Endothelial cell of umbilical vein (primary cell): ENCODE data around the gene KCNQ1OT1. TPM values are rescaled to one million over a fixed set of nuclear protein-coding genes. Genes with fewer than 3 reads are reported as not detected.

ENCODE experiments used
- BruUV-seq: library from RNA; stranded (reverse); fragments of 400-500 nt; replicated peaks from 2 replicates; lab custom pipeline; 2021; lab: Mats Ljungman, UMichigan
- CTCF ChIA-PET: fragments of 300-600, 350-600 bp; sonication (Branson Sonifier 250); formaldehyde crosslinking; loops from one replicate; lab custom pipeline; 2021; ENCODE audit warnings: antibody characterized with exemption, inconsistent platforms; lab: Charles Lee
- POLR2A ChIA-PET: fragments of 300-600, 350-600 bp; sonication (Branson Sonifier 250); formaldehyde crosslinking; loops from one replicate; lab custom pipeline; 2021; ENCODE audit warnings: antibody characterized with exemption, inconsistent platforms; lab: Charles Lee
- DNase-seq: peaks from one replicate; pipeline ENCODE4 v3.0.0-alpha.2; 2011; ENCODE audit warnings: low read depth, low spot score
- FAIRE-seq: peaks from 2 replicates; lab custom pipeline; 2011; peaks lifted over from hg19 to GRCh38; lab: Jason Lieb, UNC
- H2AFZ ChIP-seq: 2 replicates; pipeline ENCODE4 v1.6.0; 2012; ENCODE audit warnings: low read depth, low read length, control low read depth, inconsistent platforms
- H3K27ac ChIP-seq: 2 replicates; pipeline ENCODE4 v1.5.1; 2011; ENCODE audit warnings: low read depth, mild to moderate bottlenecking, control low read depth, low read length, moderate library complexity; ENCODE audit not compliant: insufficient read depth
- H3K27me3 ChIP-seq, 2 experiments: 2 replicates each; pipeline versions ENCODE4 v1.6.0 to v1.6.1; 2011; ENCODE audit warnings: low read length in 2 of 2, mixed read lengths in 1 of 2; ENCODE audit not compliant: control insufficient read depth in 2 of 2, insufficient read depth in 2 of 2
- H3K36me3 ChIP-seq, 2 experiments: 2 replicates in 1 of 2; 3 replicates in 1 of 2; pipeline ENCODE4 v1.5.1; 2011; ENCODE audit warnings: low read length in 2 of 2, mild to moderate bottlenecking in 1 of 2, moderate library complexity in 1 of 2; ENCODE audit not compliant: control insufficient read depth in 2 of 2, insufficient read depth in 2 of 2; ENCODE audit errors: extremely low read depth in 1 of 2
- H3K4me1 ChIP-seq: 3 replicates; pipeline ENCODE4 v1.5.1; 2011; ENCODE audit warnings: mild to moderate bottlenecking, low read length; ENCODE audit not compliant: control insufficient read depth, insufficient read depth; ENCODE audit errors: extremely low read depth
- H3K4me2 ChIP-seq: 2 replicates; pipeline ENCODE4 v1.6.1; 2011; ENCODE audit warnings: low read length, control low read depth, mixed read lengths; ENCODE audit not compliant: insufficient read depth
- H3K4me3 ChIP-seq, 3 experiments: fragments of 200-600 bp in 1 of 3; sonication (generic), shearing (Covaris generic) in 1 of 3; replicated peaks in 1 of 3; 2 replicates each; pipeline ENCODE4 v1.5.1; 2011 to 2016; ENCODE audit warnings: control low read depth in 3 of 3, low read length in 3 of 3, mild to moderate bottlenecking in 2 of 3, inconsistent platforms in 1 of 3, low read depth in 1 of 3, moderate library complexity in 1 of 3; ENCODE audit not compliant: insufficient read depth in 1 of 3
- H3K79me2 ChIP-seq: 2 replicates; pipeline ENCODE4 v1.6.0; 2012; ENCODE audit warnings: low read length, inconsistent platforms; ENCODE audit not compliant: control insufficient read depth, insufficient read depth
- H3K9ac ChIP-seq: replicated peaks from 2 replicates; pipeline ENCODE3; 2011; ENCODE audit warnings: low read length, control low read depth; ENCODE audit not compliant: insufficient read depth; ENCODE audit errors: extremely low read depth
- H3K9me1 ChIP-seq: replicated peaks from 3 replicates; pipeline ENCODE4 v1.6.0; 2011; ENCODE audit warnings: mild to moderate bottlenecking, low read length; ENCODE audit not compliant: control insufficient read depth, insufficient read depth; ENCODE audit errors: extremely low read depth
- H3K9me3 ChIP-seq: replicated peaks from 2 replicates; pipeline ENCODE4 v1.5.1; 2012; ENCODE audit warnings: low read length, inconsistent platforms; ENCODE audit not compliant: control insufficient read depth, insufficient read depth
- H4K20me1 ChIP-seq: replicated peaks from 2 replicates; pipeline ENCODE3; 2011; ENCODE audit warnings: mild to moderate bottlenecking, low read length; ENCODE audit not compliant: control insufficient read depth, insufficient read depth; ENCODE audit errors: extremely low read depth
- EZH2 ChIP-seq: IDR thresholded peaks from 2 replicates; pipeline ENCODE4 v1.6.1; 2012; ENCODE audit warnings: borderline replicate concordance, low read depth, mild to moderate bottlenecking, moderate library complexity, low read length, inconsistent platforms; ENCODE audit not compliant: severe bottlenecking
- FOS ChIP-seq: IDR thresholded peaks from 2 replicates; pipeline ENCODE4 v1.6.1; 2011; ENCODE audit warnings: mild to moderate bottlenecking, low read length, moderate library complexity, borderline replicate concordance; ENCODE audit not compliant: insufficient read depth
- MAX ChIP-seq: IDR thresholded peaks from 2 replicates; pipeline ENCODE4 v1.6.1; 2011; ENCODE audit not compliant: insufficient read depth, insufficient read length
- POLR2AphosphoS5 ChIP-seq: IDR thresholded peaks from 2 replicates; pipeline ENCODE4 v1.6.1; 2012; ENCODE audit warnings: low read depth, mild to moderate bottlenecking, control low read depth, low read length, moderate library complexity; ENCODE audit not compliant: insufficient read depth
- dilution Hi-C: fragments of 300-500 bp; cut with MboI; formaldehyde crosslinking; loops from one replicate; pipeline ENCODE4 v1.15.0; 2019; ENCODE audit warnings: low sequenced_read_pairs; ENCODE audit not compliant: extremely low pct_ligation_motif_present
- intact Hi-C: fragments of 100-400 bp; cut with micrococcal nuclease; formaldehyde crosslinking; loops from one replicate; pipeline ENCODE4 v1.10.0; 2022
- polyA plus RNA-seq, 4 experiments: library from polyadenylated mRNA; depleted of rRNA in 3 of 4; stranded (reverse) in 3 of 4; unstranded in 1 of 4; fragments of >200 nt; gene quantifications; 2 replicates each; pipeline versions ENCODE4 v1.2.1 to v1.2.3, GENCODE V29; 2011 to 2012; ENCODE audit warnings: missing spikeins in 1 of 4
- total RNA-seq: library from RNA; stranded (reverse); gene quantifications from 2 replicates; pipeline ENCODE4 v1.2.3, GENCODE V29; 2021
- TF ChIP-seq, protein P1 (sequence below), 2 donors: IDR thresholded peaks; 1 replicate in 1 of 2; 2 replicates in 1 of 2; pipeline ENCODE4 v1.5.1; 2011; ENCODE audit warnings: low read length in 2 of 2, mild to moderate bottlenecking in 2 of 2, moderate library complexity in 2 of 2, control low read depth in 1 of 2, inconsistent platforms in 1 of 2, low read depth in 1 of 2; ENCODE audit not compliant: insufficient read depth in 1 of 2; ENCODE audit errors: extremely low read depth in 1 of 2

The KCNQ1OT1 gene
- total and polyA plus RNA-seq, 2 donors (not counting 3 experiments of a cell fraction or from before 2014, with no cell fraction given) = 0.11 to 1.8 TPM

- POLR2A ChIA-PET = no interaction called here
These were observed 135.7 kb downstream of the KCNQ1OT1 start for GRCh38 chr11:2564008-2564530.

More at GRCh38 chr11:2564008-2564530, 135.7 kb downstream of the KCNQ1OT1 start:
- TF ChIP-seq EZH2 (no peak), POLR2AphosphoS5 (no peak), MAX (no peak), FOS (no peak)
- TF ChIP-seq, protein P1, sequence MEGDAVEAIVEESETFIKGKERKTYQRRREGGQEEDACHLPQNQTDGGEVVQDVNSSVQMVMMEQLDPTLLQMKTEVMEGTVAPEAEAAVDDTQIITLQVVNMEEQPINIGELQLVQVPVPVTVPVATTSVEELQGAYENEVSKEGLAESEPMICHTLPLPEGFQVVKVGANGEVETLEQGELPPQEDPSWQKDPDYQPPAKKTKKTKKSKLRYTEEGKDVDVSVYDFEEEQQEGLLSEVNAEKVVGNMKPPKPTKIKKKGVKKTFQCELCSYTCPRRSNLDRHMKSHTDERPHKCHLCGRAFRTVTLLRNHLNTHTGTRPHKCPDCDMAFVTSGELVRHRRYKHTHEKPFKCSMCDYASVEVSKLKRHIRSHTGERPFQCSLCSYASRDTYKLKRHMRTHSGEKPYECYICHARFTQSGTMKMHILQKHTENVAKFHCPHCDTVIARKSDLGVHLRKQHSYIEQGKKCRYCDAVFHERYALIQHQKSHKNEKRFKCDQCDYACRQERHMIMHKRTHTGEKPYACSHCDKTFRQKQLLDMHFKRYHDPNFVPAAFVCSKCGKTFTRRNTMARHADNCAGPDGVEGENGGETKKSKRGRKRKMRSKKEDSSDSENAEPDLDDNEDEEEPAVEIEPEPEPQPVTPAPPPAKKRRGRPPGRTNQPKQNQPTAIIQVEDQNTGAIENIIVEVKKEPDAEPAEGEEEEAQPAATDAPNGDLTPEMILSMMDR (IDR thresholded peaks at IDR 0.05; ENCODE audit: extremely low read depth in 1 of 2, insufficient read depth in 1 of 2, low read depth in 1 of 2, low read length in 2 of 2) = no peak
- H2AFZ ChIP-seq = no peak overlapping the region
- H3K9me1 ChIP-seq = no peaks in the 10 kb centered on the region
- intact Hi-C loops = no loop called here
- FAIRE-seq (no peak), DNase-seq (no peak)
- no peaks in the 10 kb centered on the region for H3K36me3 ChIP-seq
- H3K4me1 ChIP-seq = no peaks in the 10 kb centered on the region
- H3K9ac ChIP-seq = no peak overlapping the region
- H3K27ac ChIP-seq = no peak overlapping the region
- dilution Hi-C loops = no loop called here
- H3K4me3 ChIP-seq = no peak overlapping the region
- CTCF ChIA-PET = no interaction called here
- no peaks in the 10 kb centered on the region for H3K27me3 ChIP-seq
- no peaks in the 10 kb centered on the region for H4K20me1 ChIP-seq
- BruUV-seq = no TSS peak
- H3K4me2 ChIP-seq = no peak overlapping the region
- H3K9me3 ChIP-seq = no peaks in the 10 kb centered on the region
- no peaks in the 10 kb centered on the region for H3K79me2 ChIP-seq
